ENCODE measurements around the gene ORMDL3. TPM values are rescaled to one million over a fixed set of nuclear protein-coding genes. Genes with fewer than 3 reads are reported as not detected.

The ORMDL3 gene
- total RNA-seq, 1 experiment from 2014 or later: 58.6 TPM

GRCh38 chr17:39872751-39873150 lies 54.6 kb downstream of the ORMDL3 start:
- peaks cover 14% of the 10 kb centered on the region for H3K27me3 Mint-ChIP-seq (ENCODE audit: low read depth)
- no peak overlapping the region for H4K8ac ChIP-seq (replicated peaks; ENCODE audit: insufficient read length, low read depth, low read length)
- H3K4me2 ChIP-seq (ENCODE audit: insufficient read depth, insufficient read length, low read length): no peak overlapping the region
- H3K79me2 ChIP-seq (ENCODE audit: insufficient read depth, low read length): no peaks in the 10 kb centered on the region
- H3K4me1 ChIP-seq (ENCODE audit: insufficient read depth, low read length): no peaks in the 10 kb centered on the region
- H3K4ac ChIP-seq (ENCODE audit: low read depth, low read length): no peak overlapping the region
- no peaks in the 10 kb centered on the region for H3K36me3 Mint-ChIP-seq (ENCODE audit: insufficient read depth in 1 of 3, low read depth in 3 of 3)
- no peaks in the 10 kb centered on the region for H3K27me3 ChIP-seq (ENCODE audit: insufficient read depth, low read length)
- H3K56ac ChIP-seq (ENCODE audit: insufficient read length, low read depth, low read length): no peak overlapping the region
- H3K4me3 Mint-ChIP-seq: no peak overlapping the region
- H3K18ac ChIP-seq (ENCODE audit: insufficient read length, low read depth, low read length): no peak overlapping the region
- H3K9me3 Mint-ChIP-seq: peaks cover 0 to 3% of the 10 kb centered on the region in 2 experiments; a peak in 1 of 5 replicates
- WGBS (ENCODE audit: extremely low coverage, insufficient read length, low lambda C conversion rate): no CpG with 5 or more reads among the region's 2 CpGs
- no peaks in the 10 kb centered on the region for H3K23me2 ChIP-seq (ENCODE audit: insufficient read length, low read depth, low read length, poor library complexity, severe bottlenecking)
- no peak overlapping the region for H3K23ac ChIP-seq (ENCODE audit: insufficient read length, low read depth, low read length)
- no peak overlapping the region for H2BK12ac ChIP-seq (ENCODE audit: insufficient read length, low read depth, low read length)
- no peak overlapping the region; a peak in 1 of 7 replicates for H3K27ac Mint-ChIP-seq
- H3K14ac ChIP-seq (ENCODE audit: insufficient read depth, low read length): no peak overlapping the region
- no peak overlapping the region for H3K9ac ChIP-seq (ENCODE audit: extremely low read depth, insufficient read length, low read length)
- H4K5ac ChIP-seq (ENCODE audit: insufficient read length, low read depth, low read length): no peak overlapping the region
- no peak overlapping the region for H3T11ph ChIP-seq (ENCODE audit: low read length)
- no peak overlapping the region for H3K27ac ChIP-seq (ENCODE audit: insufficient read length, low read depth, low read length)
- H3K4me1 Mint-ChIP-seq: no peaks in the 10 kb centered on the region
- no peaks in the 10 kb centered on the region for H4K20me1 ChIP-seq (ENCODE audit: control insufficient read depth, insufficient read depth, insufficient read length)
- no peak overlapping the region for H2AK5ac ChIP-seq (ENCODE audit: insufficient read length, low read length)
- H4K91ac ChIP-seq (ENCODE audit: insufficient read length, low read depth, low read length): no peak overlapping the region
- TF ChIP-seq CTCF (conservative IDR thresholded peaks at IDR 0.05): no peak
- no peak for DNase-seq
- H2BK20ac ChIP-seq (ENCODE audit: low read depth, low read length, poor library complexity, severe bottlenecking): no peak overlapping the region
- no peak overlapping the region for H2BK15ac ChIP-seq (ENCODE audit: low read depth, low read length)
- H3K79me1 ChIP-seq (ENCODE audit: insufficient read depth, low read depth, low read length, poor library complexity, severe bottlenecking): no peaks in the 10 kb centered on the region
- no peak overlapping the region for H2AFZ ChIP-seq (ENCODE audit: low read length)
- no peaks in the 10 kb centered on the region for H3K9me3 ChIP-seq (ENCODE audit: control insufficient read depth, low read depth, low read length)
- H2BK5ac ChIP-seq (ENCODE audit: insufficient read length, low read length): no peak overlapping the region
- H2BK120ac ChIP-seq (ENCODE audit: low read depth, low read length, poor library complexity, severe bottlenecking): no peak overlapping the region

Measured in H9 (cell line).